Liver (tissue), 9 donors: ENCODE data around the gene LCN6. TPM values are rescaled to one million over a fixed set of nuclear protein-coding genes. Genes with fewer than 3 reads are reported as not detected.

Experiments used
- DNase-seq: peaks from one replicate; pipeline ENCODE4 v3.0.0-alpha.2; 2017; ENCODE audit warnings: low spot score
- H3K27ac ChIP-seq, 2 donors: one replicate each; pipeline ENCODE4 v1.7.0; 2013; ENCODE audit warnings: inconsistent platforms in 2 of 2, low read length in 2 of 2, control low read depth in 1 of 2, low read depth in 1 of 2, mild to moderate bottlenecking in 1 of 2
- H3K27me3 ChIP-seq, 4 donors: one replicate each; pipeline versions ENCODE4 v1.6.1 to v1.7.0; 2013; ENCODE audit warnings: low read length in 3 of 4, inconsistent platforms in 1 of 4, mild to moderate bottlenecking in 1 of 4, moderate library complexity in 1 of 4; ENCODE audit not compliant: control insufficient read depth in 4 of 4, insufficient read depth in 4 of 4
- H3K36me3 ChIP-seq, 4 donors: one replicate each; pipeline versions ENCODE4 v1.6.1 to v1.7.0; 2013; ENCODE audit warnings: low read length in 3 of 4, mild to moderate bottlenecking in 3 of 4, low read depth in 1 of 4, moderate library complexity in 1 of 4; ENCODE audit not compliant: control insufficient read depth in 4 of 4, insufficient read depth in 3 of 4
- H3K4me1 ChIP-seq, 4 donors: one replicate each; pipeline versions ENCODE4 v1.6.1 to v1.7.0; 2013; ENCODE audit warnings: low read length in 3 of 4, mild to moderate bottlenecking in 3 of 4, moderate library complexity in 1 of 4; ENCODE audit not compliant: control insufficient read depth in 4 of 4, insufficient read depth in 4 of 4
- H3K4me3 ChIP-seq, 3 donors: one replicate each; pipeline versions ENCODE4 v1.6.1 to v1.7.0; 2013; ENCODE audit warnings: low read length in 3 of 3, control low read depth in 1 of 3, low read depth in 1 of 3, mild to moderate bottlenecking in 1 of 3
- H3K9ac ChIP-seq, 2 donors: one replicate each; pipeline ENCODE4 v1.7.0; 2013; ENCODE audit warnings: low read length in 2 of 2, mild to moderate bottlenecking in 2 of 2, moderate library complexity in 2 of 2, control low read depth in 1 of 2, low read depth in 1 of 2
- H3K9me3 ChIP-seq, 4 donors: one replicate each; pipeline versions ENCODE4 v1.6.1 to v1.7.0; 2013; ENCODE audit warnings: low read length in 3 of 4; ENCODE audit not compliant: control insufficient read depth in 4 of 4
- ATF3 ChIP-seq: IDR thresholded peaks from 2 replicates; pipeline ENCODE4 v1.6.1; 2016; ENCODE audit warnings: antibody characterized with exemption
- CTCF ChIP-seq: fragments of 150-350 bp; IDR thresholded peaks from 2 replicates; pipeline ENCODE4 v1.5.1; 2017; ENCODE audit warnings: improper control_type of control experiment, low read depth, low read length; ENCODE audit not compliant: missing input control
- EGR1 ChIP-seq, 2 donors: IDR thresholded peaks; 2 replicates each; pipeline ENCODE4 v1.6.1; 2016 to 2018; ENCODE audit warnings: antibody characterized with exemption in 2 of 2, low read depth in 2 of 2
- FOXA1 ChIP-seq: IDR thresholded peaks from 2 replicates; pipeline ENCODE4 v1.6.1; 2016; ENCODE audit warnings: antibody characterized with exemption
- FOXA2 ChIP-seq: IDR thresholded peaks from 2 replicates; pipeline ENCODE4 v1.6.1; 2016; ENCODE audit warnings: antibody characterized with exemption
- GABPA ChIP-seq, 2 donors: IDR thresholded peaks in 1 of 2; conservative IDR thresholded peaks in 1 of 2; 2 replicates each; pipeline ENCODE4 v1.6.1; 2016; ENCODE audit warnings: antibody characterized with exemption in 2 of 2, mild to moderate bottlenecking in 1 of 2, moderate library complexity in 1 of 2
- HNF4A ChIP-seq, 2 donors: conservative IDR thresholded peaks; 2 replicates each; pipeline ENCODE4 v1.6.1; 2016; ENCODE audit warnings: antibody characterized with exemption in 2 of 2, mild to moderate bottlenecking in 2 of 2
- HNF4G ChIP-seq: IDR thresholded peaks from 2 replicates; pipeline ENCODE4 v1.6.1; 2016; ENCODE audit warnings: antibody characterized with exemption
- JUND ChIP-seq, 2 donors: IDR thresholded peaks; 2 replicates each; pipeline ENCODE4 v1.6.1; 2016; ENCODE audit warnings: antibody characterized with exemption in 2 of 2
- MAX ChIP-seq: IDR thresholded peaks from 2 replicates; pipeline ENCODE4 v1.6.1; 2016; ENCODE audit warnings: antibody characterized with exemption
- NR2F2 ChIP-seq: IDR thresholded peaks from 2 replicates; pipeline ENCODE4 v1.6.1; 2016; ENCODE audit warnings: antibody characterized with exemption
- RAD21 ChIP-seq, 2 donors: IDR thresholded peaks; 2 replicates each; pipeline ENCODE4 v1.6.1; 2016; ENCODE audit warnings: antibody characterized with exemption in 2 of 2, mild to moderate bottlenecking in 2 of 2
- REST ChIP-seq: IDR thresholded peaks from 2 replicates; pipeline ENCODE4 v1.6.1; 2016; ENCODE audit warnings: antibody characterized with exemption, mild to moderate bottlenecking
- RXRA ChIP-seq, 2 donors: IDR thresholded peaks; 2 replicates each; pipeline ENCODE4 v1.6.1; 2017 to 2018; ENCODE audit warnings: antibody characterized with exemption in 2 of 2, mild to moderate bottlenecking in 1 of 2
- SP1 ChIP-seq: IDR thresholded peaks from 2 replicates; pipeline ENCODE4 v1.6.1; 2018; ENCODE audit warnings: antibody characterized with exemption, mild to moderate bottlenecking
- TAF1 ChIP-seq: conservative IDR thresholded peaks from 2 replicates; pipeline ENCODE4 v1.6.1; 2016; ENCODE audit warnings: antibody characterized with exemption, mild to moderate bottlenecking
- YY1 ChIP-seq: IDR thresholded peaks from 2 replicates; pipeline ENCODE4 v1.6.1; 2016; ENCODE audit warnings: antibody characterized with exemption, mild to moderate bottlenecking
- ZBTB33 ChIP-seq: IDR thresholded peaks from 2 replicates; pipeline ENCODE4 v1.6.1; 2016; ENCODE audit warnings: antibody characterized with exemption
- WGBS: extraction: QIAGEN DNeasy Blood & Tissue Kit; methylation state at CpG from one replicate; pipeline ENCODE4 v1.1.7; 2013; 5-methylcytosine and 5-hydroxymethylcytosine counted together
- polyA plus RNA-seq, 2 donors: library from polyadenylated mRNA; stranded (reverse) in 1 of 2; unstranded in 1 of 2; fragments of 200-250 nt in 1 of 2; fragments of >200 nt in 1 of 2; fragmentation: Nextera tagmentation in 1 of 2; extraction: Ambion mirVana in 1 of 2; gene quantifications; one replicate each; pipeline versions ENCODE4 v1.2.1 to v1.2.3, GENCODE V29; 2013 to 2015
- total RNA-seq, 2 donors: library from RNA; depleted of rRNA; stranded (reverse); fragments of >200 nt; gene quantifications; one replicate each; pipeline ENCODE4 v1.2.3, GENCODE V29; 2014
- donor health status: healthy.
- donor health status: healthy.
- donor health status: healthy.
- donor health status: healthy.
- donor health status: healthy.

LCN6 gene
- total and polyA plus RNA-seq, 4 donors, result 0.14 to 0.32 TPM; not detected in 2

GRCh38 chr9:136739509-136739908, 8.8 kb downstream of the LCN6 start:
- Histone ChIP-seq H3K9ac (no peak overlapping the region), H3K36me3 (no peaks in the 10 kb centered on the region), H3K4me1 (peaks cover 0 to 12% (median 4%) of the 10 kb centered on the region in 4 donors), H3K9me3 (no peaks in the 10 kb centered on the region), H3K27ac (no peak overlapping the region), H3K4me3 (no peak overlapping the region), H3K27me3 (no peaks in the 10 kb centered on the region)
- no peak for DNase-seq
- WGBS, result 90% methylated on average over 23 of the region's 23 CpGs
- TF ChIP-seq EGR1 (IDR thresholded peaks at IDR 0.05; ENCODE audit: low read depth in 2 of 2), result no peak
- TF ChIP-seq HNF4A (conservative IDR thresholded peaks at IDR 0.05), result no peak
- no peak for TF ChIP-seq RXRA (IDR thresholded peaks at IDR 0.05)
- TF ChIP-seq YY1, result no peak
- no peak for TF ChIP-seq TAF1
- TF ChIP-seq REST, result no peak
- no peak for TF ChIP-seq HNF4G
- no peak for TF ChIP-seq FOXA2

GRCh38 chr9:136738960-136739359, 9.4 kb downstream of the LCN6 start:
- DNase-seq, result no peak
- no peak overlapping the region for H3K27ac ChIP-seq
- no peaks in the 10 kb centered on the region for H3K36me3 ChIP-seq
- no peaks in the 10 kb centered on the region for H3K9me3 ChIP-seq
- H3K9ac ChIP-seq, result no peak overlapping the region
- H3K4me1 ChIP-seq, result peaks cover 0 to 12% (median 4%) of the 10 kb centered on the region in 4 donors
- H3K27me3 ChIP-seq, result no peaks in the 10 kb centered on the region
- TF ChIP-seq GABPA (IDR thresholded peaks at IDR 0.05 in 1 of 2, conservative IDR thresholded peaks at IDR 0.05 in 1 of 2), result no peak
- TF ChIP-seq SP1, result no peak
- TF ChIP-seq REST, result no peak
- TF ChIP-seq ZBTB33, result no peak
- TF ChIP-seq CTCF, result no peak
- TF ChIP-seq NR2F2, result no peak
- no peak for TF ChIP-seq JUND (IDR thresholded peaks at IDR 0.05)
- no peak for TF ChIP-seq RAD21 (IDR thresholded peaks at IDR 0.05)
- TF ChIP-seq HNF4G, result no peak
- TF ChIP-seq ATF3, result no peak
- TF ChIP-seq YY1, result no peak
- TF ChIP-seq EGR1 (IDR thresholded peaks at IDR 0.05; ENCODE audit: low read depth in 2 of 2), result no peak
- TF ChIP-seq FOXA2, result no peak
- TF ChIP-seq RXRA (IDR thresholded peaks at IDR 0.05), result no peak
- TF ChIP-seq MAX, result no peak
- TF ChIP-seq FOXA1, result no peak
- no peak overlapping the region for H3K4me3 ChIP-seq
- WGBS, result 93% methylated on average over 20 of the region's 20 CpGs
